ENCODE results near the gene GRIN3A. TPM values are rescaled to one million over a fixed set of nuclear protein-coding genes. Genes with fewer than 3 reads are reported as not detected.

GRIN3A gene
- total RNA-seq: not detected in 2 replicates

DNA sequence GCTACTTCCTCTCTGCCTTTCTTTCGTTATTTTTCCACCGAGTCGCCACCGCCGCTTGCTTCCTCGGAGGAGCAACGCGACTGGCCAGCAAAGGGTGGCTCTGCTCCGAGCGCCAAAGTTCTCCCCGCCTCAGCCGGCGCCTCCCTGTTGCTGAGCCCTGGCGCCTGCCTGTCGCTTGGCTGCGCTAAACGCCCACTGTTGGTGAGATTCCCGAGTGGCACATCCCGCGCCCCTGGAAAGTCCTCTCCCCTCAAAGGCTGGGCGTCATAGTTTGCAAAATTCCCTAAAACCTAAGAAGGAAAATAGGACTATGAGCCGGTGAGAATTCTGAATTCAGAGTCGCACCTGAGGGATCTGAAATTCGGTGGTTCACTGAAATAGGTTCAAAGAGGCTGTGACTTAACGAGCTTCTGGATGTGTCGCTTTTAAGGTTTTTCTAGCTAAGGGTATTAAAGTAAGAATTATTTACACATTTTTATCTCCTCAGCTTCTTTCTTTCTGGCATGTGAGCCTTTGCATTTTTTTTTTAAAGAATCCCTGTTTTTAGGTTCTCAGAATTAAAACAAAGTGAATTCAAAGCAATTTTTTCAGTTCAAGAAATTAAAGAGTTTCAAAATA lies at the start of gene GRIN3A:
GRIN3A (minus strand) TSS at position 82 of the 618 bp plus-strand sequence. CDS start 668 bp downstream, outside the sequence.

DNA sequence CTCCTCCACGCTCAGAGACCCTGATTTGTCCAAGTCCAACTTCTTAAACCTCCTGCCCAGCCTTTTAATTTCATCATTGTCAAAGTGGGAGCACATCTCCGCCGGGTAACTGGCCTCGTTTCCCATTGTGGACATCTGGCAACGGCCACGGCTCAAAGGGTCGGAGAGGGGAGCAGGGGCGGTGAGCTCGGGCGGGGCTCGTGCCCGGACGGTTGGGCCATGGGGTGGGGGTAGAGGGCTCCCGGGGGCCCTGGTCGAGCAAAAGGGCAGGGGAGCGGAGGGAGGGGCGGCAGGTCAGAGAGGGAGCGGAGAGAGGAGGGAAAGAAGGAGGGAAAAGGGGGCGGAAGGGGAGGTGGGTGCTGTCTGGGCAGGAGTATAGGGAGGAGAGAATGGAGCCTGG lies 143.7 kb downstream of the GRIN3A start, which contains the start of gene PPP3R2:
PPP3R2 (minus strand) TSS at position 174 of the 400 bp plus-strand sequence; CDS start at position 126, 48 bp downstream.

GRCh38 chr9:101533334-101534204 lies 204.9 kb downstream of the GRIN3A start, which contains the start of gene RNF20:
RNF20 (plus strand) TSS chr9:101533853; CDS start chr9:101535424, 1,571 bp downstream.

Other genes starting within 250 kb of the GRIN3A start
- gene RNF20, start 204.8 kb downstream of the GRIN3A start, total RNA-seq: 18.3 and 19.2 TPM in 2 replicates
- not detected in 2 replicates for gene PPP3R2, start 143.7 kb downstream of the GRIN3A start, total RNA-seq

Data from bronchus fibroblast of lung (primary cell).